Measurements from ENCODE around the gene RETREG1.

DNA sequence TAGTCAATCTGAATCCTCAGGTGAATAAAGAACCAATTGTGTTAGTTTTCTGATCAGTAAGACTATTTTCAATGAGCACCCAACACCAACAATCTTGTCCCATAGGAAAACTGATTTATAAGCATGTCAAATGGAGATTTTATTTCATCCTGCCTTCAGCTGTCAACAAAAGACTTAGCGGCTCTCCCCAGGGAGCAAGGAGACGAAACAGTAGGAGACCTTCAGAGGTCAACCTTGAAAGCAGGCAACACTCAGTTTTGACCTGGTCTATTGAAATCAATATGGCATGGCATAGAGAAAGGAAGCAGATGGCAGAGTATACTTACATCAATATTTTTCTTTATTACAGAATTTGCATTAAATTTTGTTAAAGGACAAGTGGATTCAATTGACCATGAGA lies 185.3 kb downstream of the RETREG1 start:
- TF ChIP-seq POLR2A (IDR thresholded peaks at IDR 0.05; ENCODE audit: low read depth, low read length) (no peak), JUN (IDR thresholded peaks at IDR 0.05; ENCODE audit: borderline replicate concordance, insufficient read depth, insufficient read length, low read depth) (no peak), EZH2 (IDR thresholded peaks at IDR 0.05; ENCODE audit: borderline replicate concordance, low read depth, low read length, severe bottlenecking) (no peak), POLR2AphosphoS5 (IDR thresholded peaks at IDR 0.05; ENCODE audit: insufficient read depth, low read depth, low read length) (no peak)
- TF ChIP-seq, protein P1, sequence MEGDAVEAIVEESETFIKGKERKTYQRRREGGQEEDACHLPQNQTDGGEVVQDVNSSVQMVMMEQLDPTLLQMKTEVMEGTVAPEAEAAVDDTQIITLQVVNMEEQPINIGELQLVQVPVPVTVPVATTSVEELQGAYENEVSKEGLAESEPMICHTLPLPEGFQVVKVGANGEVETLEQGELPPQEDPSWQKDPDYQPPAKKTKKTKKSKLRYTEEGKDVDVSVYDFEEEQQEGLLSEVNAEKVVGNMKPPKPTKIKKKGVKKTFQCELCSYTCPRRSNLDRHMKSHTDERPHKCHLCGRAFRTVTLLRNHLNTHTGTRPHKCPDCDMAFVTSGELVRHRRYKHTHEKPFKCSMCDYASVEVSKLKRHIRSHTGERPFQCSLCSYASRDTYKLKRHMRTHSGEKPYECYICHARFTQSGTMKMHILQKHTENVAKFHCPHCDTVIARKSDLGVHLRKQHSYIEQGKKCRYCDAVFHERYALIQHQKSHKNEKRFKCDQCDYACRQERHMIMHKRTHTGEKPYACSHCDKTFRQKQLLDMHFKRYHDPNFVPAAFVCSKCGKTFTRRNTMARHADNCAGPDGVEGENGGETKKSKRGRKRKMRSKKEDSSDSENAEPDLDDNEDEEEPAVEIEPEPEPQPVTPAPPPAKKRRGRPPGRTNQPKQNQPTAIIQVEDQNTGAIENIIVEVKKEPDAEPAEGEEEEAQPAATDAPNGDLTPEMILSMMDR (IDR thresholded peaks at IDR 0.05; ENCODE audit: extremely low read depth in 1 of 2, insufficient read depth in 1 of 2, low read depth in 1 of 2, low read length in 2 of 2): no peak
- TF ChIP-seq, protein P2, sequence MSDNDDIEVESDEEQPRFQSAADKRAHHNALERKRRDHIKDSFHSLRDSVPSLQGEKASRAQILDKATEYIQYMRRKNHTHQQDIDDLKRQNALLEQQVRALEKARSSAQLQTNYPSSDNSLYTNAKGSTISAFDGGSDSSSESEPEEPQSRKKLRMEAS (IDR thresholded peaks at IDR 0.05; ENCODE audit: insufficient read depth, insufficient read length): no peak
